Fibroblast of lung (primary cell): ENCODE data around the gene BAIAP3.

Source experiments
- CTCF ChIP-seq, 2 donors: IDR thresholded peaks in 1 of 2; conservative IDR thresholded peaks in 1 of 2; 1 replicate in 1 of 2; 2 replicates in 1 of 2; pipeline ENCODE4 v1.5.1; 2011 to 2012; ENCODE audit warnings: low read length in 2 of 2, control low read depth in 1 of 2, inconsistent platforms in 1 of 2, low read depth in 1 of 2, mild to moderate bottlenecking in 1 of 2
- EZH2 ChIP-seq: IDR thresholded peaks from 2 replicates; pipeline ENCODE4 v1.5.1; 2012; ENCODE audit warnings: low read length, control low read depth, mild to moderate bottlenecking; ENCODE audit errors: missing control alignments

- TF ChIP-seq CTCF (conservative IDR thresholded peaks at IDR 0.05 in 1 of 2, IDR thresholded peaks at IDR 0.05 in 1 of 2; ENCODE audit: low read depth in 1 of 2, low read length in 2 of 2) (no peak), EZH2 (no peak)
These were observed 31.9 kb upstream of the BAIAP3 start for GRCh38 chr16:1301562-1301961.
